HG03378 (cell line): ENCODE measurements around the gene ABHD12.

Experiments used
- ATAC-seq: cut with Tn5 transposase; IDR thresholded peaks from one replicate; pipeline ENCODE4 v1.9.1; 2021; ENCODE audit warnings: mild to moderate bottlenecking, moderate library complexity; ENCODE audit not compliant: unreplicated experiment

ABHD12 gene

DNA sequence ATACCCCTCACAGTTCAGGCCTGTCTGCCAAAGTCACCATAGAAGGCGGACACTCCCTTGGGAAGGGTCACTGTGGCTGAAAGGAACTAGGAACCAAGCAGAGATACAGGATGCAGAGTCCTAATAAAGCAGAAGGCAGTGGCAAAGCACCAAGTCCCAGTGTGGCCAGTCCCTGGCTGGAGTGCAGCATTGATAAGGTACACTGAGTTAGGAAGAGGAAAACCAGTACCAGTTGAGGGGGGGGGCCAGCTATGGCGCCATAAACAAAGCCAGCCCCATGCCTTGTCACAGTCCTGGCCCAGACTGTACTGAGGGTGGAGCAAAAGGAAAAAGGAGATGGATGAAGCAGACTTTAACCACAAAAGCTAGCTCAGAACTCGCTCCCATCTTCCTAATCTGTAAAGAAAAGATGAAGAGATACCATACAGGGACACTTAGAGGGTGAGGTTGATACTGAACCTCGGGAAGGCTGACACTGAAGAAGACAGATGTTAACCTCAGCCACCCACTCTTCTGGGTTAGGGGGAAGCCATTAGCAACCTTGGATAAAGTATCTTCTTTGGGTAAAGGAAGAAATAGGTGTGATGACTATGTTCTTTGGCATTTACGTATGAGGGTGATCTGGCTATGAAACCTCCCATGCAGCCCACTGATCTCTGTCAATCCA is 7.8 kb downstream of the ABHD12 start:
- ATAC-seq = no peak

- no peak for ATAC-seq
These were observed 9.6 kb downstream of the ABHD12 start for GRCh38 chr20:25380945-25381614.

- ATAC-seq = no peak
These were observed 11.5 kb downstream of the ABHD12 start for GRCh38 chr20:25378884-25379733.

- no peak for ATAC-seq
These were observed 12.3 kb downstream of the ABHD12 start for GRCh38 chr20:25378189-25378883.

DNA sequence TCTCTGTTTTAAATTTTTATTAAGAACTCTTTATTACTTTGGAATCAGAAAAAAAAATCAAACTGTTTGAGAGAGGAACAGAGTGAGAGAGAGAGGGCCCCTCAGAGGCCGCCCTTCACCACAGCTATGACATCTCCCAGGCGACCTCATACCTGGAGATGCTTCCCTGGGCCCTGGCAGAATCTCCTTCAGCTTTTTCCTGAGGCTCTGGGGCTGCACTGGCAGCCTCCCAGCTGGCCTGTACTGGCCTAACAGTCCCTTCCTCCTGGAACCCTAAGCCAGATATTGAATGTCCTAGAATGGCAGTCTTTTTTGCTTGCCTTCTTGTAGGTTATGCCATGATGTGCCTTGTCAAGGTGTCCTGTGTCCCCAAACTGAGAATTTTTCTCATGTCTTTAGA is 13.7 kb downstream of the ABHD12 start:
- ATAC-seq = no peak

- ATAC-seq = no peak
These were observed 14.4 kb downstream of the ABHD12 start for GRCh38 chr20:25376236-25376635.

GRCh38 chr20:25374842-25375241 is 15.8 kb downstream of the ABHD12 start:
- ATAC-seq = no peak

DNA sequence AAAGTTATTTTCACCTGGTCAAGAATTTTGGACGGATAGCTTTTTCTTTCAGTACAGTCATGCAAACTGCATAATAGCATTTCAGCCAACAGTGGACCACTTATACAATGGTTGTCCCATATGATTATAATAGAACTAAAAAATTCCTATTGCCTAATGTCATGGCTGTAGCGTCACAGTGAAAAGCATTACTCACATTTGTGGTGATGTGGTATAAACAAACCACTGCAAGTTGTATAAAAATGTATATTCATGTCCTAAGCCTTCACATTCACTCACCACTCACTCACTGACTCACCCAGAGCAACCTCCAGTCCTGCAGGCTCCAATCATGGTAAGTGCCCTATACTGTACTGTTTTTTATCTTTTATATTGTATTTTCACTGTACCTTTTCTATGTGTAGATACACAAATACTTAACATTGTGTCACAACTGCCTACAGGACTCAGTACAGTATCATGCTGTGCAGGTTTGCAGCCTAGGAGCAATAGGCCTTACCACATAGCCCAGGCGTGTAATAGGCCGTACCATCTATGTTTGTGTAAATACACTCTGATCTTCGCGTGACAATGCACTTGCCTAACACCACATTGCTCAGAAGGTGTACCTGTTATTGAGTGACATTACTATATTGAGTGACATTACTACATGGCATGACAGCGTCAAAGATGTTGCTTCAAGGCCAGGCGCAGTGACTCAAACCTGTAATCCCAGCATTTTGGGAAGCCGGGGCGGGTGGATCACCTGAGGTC is 17.9 kb downstream of the ABHD12 start:
- no peak for ATAC-seq

DNA sequence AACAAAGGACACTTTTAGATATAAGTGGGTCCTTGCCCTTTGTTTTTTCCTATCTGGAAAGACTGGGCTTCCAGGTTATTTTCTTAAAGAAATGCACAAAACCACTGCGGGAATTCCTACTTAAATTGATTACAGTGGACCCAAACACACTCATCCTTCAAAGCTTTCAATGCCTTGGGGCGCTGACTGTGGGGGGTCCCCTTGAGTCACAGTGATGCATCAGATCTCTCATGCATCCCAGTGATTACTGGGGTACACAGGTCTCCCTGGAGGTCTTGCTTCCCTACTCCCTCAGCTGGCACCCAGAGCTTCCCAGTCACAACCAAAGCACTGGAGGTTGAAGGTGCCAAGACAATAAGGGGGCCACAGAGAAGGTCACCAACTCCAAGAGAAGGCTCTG is 20.7 kb downstream of the ABHD12 start:
- no peak for ATAC-seq

- no peak for ATAC-seq
These were observed 21.1 kb downstream of the ABHD12 start for GRCh38 chr20:25369529-25369928.

DNA sequence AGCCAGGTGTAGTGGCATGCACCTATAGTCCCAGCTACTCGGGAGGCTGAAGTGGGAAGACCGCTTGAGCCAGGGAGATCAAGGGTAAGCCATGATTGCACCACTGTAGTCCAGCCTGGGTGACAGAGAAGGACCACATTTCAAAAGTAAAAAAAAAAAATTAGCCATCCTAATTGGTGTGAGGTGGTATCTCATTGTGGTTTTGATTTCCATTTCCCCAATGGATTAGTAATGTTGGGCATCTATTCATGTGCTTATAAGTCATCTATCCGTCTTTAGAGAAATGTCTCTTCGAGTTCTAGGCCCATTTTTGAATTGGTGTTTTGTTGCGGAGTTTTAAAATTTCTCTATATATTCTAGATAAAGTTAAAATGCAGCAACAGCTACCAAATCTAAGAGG is 21.7 kb downstream of the ABHD12 start:
- no peak for ATAC-seq

- no peak for ATAC-seq
These were observed 22.1 kb downstream of the ABHD12 start for GRCh38 chr20:25368526-25368925.

DNA sequence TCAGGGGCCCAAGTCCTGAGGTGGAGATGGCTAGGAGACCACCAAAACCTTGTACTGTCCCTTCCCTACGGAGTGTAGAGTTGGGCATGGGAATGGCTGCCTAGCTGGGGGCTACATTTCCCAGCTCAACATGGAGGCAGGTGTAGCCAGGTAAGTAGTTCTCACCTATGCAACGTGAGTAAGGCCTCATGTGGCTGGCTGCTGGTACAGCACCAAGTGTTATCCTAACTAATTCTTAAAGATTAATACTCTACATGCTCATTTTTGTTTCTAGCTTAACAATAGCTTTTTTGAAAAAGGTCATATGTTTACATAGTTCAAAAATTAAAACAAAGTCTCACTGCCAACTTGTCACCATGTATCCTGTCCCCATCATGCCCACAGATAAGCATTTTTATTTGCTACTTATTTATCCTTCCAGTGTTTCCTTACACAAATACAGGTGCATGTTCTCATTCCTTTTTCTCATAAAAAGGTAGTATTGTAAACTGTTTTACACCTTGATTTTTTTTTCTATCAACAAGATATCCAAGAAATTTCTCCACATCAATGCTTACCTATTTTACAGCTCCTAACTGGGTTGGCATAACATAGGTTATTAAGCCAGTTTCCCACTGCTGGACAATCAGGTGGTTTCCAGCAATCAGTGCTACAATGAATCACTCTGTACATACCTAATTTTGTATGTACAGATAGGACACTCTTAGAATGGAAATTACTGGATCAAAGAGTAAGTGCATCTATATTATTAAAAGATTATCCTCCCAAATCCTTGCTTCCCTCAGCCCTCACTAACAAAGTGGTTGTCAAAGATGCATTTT is 25.5 kb downstream of the ABHD12 start:
- no peak for ATAC-seq

GRCh38 chr20:25364180-25364788 is 26.4 kb downstream of the ABHD12 start:
- ATAC-seq = no peak

DNA sequence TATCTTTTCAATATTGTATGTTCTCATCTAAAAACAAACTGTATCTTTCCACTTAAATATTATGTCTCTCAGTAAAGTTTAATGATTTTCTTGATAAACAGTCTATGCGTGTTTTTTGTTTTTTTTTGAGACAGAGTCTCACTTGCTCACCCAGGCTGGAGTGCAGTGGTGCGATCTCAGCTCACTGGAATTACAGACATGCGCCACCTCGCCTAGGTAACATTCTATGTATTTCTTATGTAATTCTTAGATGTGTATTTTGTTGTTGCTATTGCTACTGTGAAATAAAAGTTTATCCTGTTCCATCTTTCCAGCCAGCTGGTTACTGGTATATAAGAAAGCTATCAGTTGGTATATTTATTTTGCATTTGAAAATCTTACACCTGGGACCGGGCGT is 29.4 kb downstream of the ABHD12 start:
- ATAC-seq = no peak

DNA sequence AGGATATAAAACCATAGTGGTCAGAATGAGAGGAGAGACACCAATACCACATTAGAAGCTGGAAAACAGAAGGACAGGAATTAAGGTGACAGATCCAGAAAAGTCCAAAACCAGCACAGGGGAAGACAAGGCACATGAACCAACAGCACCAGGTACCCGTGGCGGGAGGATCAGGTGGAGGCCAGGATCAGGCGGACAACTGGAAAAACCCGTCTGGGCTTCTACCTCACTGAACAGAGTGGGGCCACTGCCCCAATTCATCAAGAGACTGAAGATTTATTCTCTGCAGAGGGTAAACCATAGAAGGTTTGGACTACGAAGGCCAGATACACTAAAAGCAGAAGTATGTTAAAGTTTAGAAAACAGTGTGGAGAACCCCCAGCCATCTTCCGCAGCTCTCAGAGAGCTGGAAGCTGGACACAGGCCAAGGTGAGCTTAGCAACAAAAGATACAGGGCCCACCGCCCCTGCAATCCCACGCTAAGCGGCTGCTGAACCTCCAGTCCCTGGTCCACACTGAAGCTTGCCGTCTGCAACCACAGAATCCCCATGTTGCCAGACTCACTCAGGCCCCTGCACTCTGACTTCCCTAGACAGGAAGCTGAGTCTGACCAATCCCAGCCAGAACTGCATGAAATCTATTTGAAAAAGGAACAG is 29.9 kb downstream of the ABHD12 start:
- no peak for ATAC-seq

GRCh38 chr20:25356271-25356933 is 34.2 kb downstream of the ABHD12 start:
- no peak for ATAC-seq

DNA sequence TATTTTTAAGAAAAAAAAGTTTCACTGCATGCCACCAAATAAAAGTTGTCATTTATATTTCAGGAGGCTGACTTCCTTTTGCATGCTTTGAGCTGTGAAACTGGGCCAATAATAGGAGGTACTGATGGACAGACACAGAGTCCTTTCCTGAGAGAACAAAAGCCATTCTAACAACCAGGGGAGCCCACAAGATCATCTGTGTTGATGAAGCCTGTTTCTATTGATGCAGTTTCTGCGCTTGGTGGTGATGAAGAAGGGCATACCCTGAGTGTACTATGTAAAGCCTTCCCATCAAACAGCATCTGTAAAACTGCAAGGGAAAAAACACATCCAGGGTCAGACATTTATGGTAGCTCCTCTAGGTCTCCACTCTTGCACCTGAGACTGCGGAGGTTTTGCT is 34.8 kb downstream of the ABHD12 start:
- no peak for ATAC-seq
